ENCODE measurements around the gene CSF2.

CSF2 gene

DNA sequence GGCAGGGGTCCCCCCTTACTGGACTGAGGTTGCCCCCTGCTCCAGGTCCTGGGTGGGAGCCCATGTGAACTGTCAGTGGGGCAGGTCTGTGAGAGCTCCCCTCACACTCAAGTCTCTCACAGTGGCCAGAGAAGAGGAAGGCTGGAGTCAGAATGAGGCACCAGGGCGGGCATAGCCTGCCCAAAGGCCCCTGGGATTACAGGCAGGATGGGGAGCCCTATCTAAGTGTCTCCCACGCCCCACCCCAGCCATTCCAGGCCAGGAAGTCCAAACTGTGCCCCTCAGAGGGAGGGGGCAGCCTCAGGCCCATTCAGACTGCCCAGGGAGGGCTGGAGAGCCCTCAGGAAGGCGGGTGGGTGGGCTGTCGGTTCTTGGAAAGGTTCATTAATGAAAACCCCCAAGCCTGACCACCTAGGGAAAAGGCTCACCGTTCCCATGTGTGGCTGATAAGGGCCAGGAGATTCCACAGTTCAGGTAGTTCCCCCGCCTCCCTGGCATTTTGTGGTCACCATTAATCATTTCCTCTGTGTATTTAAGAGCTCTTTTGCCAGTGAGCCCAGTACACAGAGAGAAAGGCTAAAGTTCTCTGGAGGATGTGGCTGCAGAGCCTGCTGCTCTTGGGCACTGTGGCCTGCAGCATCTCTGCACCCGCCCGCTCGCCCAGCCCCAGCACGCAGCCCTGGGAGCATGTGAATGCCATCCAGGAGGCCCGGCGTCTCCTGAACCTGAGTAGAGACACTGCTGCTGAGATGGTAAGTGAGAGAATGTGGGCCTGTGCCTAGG lies at the start of gene CSF2:
Gene CSF2, plus strand, starts transcription at position 559 of the 783 bp plus-strand sequence. Its CDS starts 35 bp downstream, at position 594.
- DNase-seq = peak; percentile 85

DNA sequence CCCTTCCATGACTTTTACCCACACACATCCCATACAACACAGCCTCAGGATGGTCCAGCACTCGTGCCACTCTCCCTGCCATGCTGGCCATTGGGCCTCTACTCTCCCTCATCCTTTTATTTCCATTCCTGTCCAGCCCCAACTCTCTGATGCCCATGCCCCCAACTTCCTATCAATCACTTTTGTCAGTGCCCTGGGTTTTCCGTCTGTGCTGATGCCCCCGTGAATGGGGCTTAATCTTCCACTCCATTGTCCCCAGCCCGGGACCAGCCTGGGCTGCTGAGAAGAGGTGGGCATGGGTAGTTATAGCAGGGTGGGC lies 49.5 kb upstream of the CSF2 start:
- DNase-seq = no peak

DNA sequence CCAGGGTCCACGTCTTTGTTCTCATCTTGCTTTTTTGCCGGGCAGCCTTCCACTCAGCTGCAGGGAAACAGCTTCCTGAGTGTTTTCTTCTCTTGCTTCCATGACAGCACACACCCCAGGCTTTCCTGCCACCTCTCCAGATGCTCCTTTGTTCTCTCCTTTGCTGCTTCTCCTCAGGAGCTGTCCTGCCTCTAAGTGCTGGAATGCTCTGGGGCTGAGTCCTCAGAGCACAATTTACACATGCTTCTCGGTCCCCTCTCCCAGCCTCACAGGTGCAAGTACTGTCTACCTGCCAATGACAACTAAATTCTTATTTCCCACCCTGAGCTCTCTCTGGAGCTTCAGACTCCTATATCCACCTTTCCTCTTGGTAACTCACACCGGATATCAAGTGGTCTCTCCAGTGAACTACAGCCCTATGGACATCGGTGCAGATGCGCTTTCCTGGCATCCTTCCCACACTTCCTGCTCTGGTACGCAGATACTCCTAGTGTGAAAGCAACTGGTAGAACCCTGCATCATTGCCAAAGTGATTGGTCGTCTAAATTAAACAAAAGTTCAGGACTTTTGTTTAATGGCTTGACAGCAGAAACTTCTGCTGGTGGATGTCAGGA lies 48.7 kb upstream of the CSF2 start:
- no peak for DNase-seq

DNA sequence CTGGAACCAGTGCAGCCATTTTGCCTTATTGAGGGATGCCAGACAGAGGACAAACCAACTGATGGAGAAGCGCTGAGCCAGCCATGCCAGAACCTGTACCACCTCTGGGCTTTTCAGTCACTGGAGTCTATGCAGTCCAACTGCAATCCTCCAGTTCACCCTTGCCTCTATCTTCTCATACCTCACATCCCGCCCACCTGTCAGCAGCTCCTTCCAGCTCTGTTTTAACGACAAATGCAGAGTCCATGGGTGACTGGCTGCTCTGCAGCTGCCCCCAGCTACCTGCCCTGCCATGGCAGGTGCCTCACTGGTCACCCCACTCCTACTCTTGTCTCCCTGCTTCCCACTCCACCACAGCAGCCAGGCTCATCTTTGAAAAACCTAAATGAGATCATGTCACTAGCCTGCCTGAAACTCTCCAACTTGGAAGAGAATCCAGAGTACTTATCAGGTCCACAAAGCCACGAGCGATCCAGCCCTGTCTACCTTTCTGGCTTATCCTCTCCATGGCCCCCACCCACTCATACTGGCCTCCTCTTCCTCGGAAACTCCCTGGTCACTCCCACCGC lies 48.1 kb upstream of the CSF2 start:
- no peak for DNase-seq

DNA sequence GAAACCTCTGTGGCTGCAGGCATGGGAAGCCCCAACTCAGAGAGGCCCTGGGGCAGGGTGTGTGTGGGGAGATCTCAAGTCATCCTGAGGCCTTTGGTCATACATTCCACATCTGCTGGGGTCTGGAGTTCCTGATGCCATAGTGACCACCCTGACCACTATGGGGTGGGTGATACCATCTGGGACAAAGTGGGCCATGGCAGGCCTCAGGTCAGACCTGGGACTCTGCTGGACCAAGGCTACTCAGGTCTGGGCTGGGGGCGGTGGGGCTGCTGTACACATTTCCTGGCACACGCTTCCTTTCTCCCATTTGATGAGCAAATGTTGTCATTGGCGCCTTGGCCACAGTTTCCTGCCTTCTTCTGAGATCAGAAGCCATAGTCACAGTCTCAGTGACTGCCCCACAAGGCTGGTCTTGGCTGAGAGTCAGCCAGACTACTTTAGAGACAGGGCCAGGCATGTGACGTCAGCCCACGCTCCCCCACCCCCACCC lies 47.0 kb upstream of the CSF2 start:
- no peak for DNase-seq

DNA sequence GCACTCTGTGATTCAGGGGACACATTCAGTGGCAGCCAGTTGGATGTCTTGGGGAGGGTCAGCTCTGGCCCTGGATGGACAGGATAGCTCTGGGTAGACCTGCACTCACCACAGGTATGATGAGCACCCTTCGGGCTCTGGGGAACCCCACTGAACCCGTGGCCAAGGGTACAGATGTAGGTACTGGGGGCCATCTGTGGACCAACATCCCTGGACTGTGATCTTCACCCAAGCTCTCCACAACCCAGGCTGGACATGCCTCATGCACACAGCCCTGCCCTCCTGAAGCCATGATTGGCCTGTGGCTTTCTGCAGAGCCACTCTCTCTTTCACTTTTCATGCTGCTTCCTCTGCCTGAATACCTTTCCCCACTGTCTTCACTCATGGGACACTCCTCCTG lies 46.6 kb upstream of the CSF2 start:
- no peak for DNase-seq

- DNase-seq = no peak
These were observed 43.8 kb upstream of the CSF2 start for GRCh38 chr5:132029609-132030330.

GRCh38 chr5:132030610-132031009 lies 43.0 kb upstream of the CSF2 start:
- DNase-seq = no peak

DNA sequence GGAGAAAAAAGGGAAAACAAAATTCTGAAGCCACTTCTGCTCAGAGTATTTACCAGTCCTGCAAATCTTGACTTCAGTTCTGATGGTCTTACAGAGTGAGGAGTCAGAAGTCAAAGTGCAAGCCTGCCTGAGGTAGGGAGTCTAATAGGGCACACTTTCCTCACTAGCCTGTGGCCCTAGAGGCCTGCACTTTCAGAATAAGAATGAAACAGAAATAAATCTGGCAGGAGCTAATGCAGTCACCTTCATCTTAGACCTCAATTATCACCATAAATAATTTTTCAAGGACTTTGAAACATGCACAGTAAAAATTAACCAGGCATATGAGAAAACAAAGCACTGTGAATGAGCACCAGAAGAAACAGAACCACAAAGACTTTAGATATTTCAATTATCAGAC lies 41.4 kb upstream of the CSF2 start:
- no peak for DNase-seq

- DNase-seq = no peak
These were observed 40.5 kb upstream of the CSF2 start for GRCh38 chr5:132033122-132033521.

DNA sequence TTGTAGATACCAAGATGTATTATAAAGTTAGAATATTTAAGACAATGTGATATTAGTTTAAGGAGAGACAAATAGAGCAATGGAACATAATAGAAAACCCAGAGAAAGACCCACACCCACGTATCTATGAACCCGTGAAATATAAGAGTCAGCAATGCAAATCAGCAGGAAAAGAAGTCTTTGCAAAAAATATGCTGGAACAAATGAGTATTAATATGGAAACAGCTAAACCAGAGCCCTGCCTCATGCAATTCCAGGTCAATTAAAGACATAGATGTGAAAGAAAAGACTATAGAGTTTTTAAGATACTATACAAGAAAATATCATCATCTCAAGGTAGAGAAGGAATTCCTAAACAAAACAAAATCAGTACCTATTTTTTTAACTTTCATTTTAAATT lies 36.2 kb upstream of the CSF2 start:
- DNase-seq = no peak

DNA sequence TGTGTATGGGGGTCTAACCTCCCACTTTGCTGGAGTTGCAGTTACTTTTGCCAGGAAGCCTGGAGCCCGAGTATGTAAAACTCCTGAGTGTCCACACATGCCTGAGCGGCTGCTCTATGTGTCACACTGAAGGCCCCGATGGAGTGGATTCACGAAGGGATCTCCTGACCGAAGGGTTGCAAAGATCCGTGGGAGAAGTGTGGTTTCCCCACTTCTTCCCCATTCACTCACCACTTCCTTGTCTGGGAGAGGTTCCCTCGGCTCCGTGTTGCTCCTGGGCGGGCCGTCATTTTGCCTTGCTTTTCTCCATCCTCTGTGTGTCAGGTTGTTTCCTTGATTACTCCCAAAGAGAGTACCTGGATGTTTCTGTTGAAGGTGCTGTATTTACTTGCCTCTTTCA lies 29.4 kb upstream of the CSF2 start:
- DNase-seq = no peak

GRCh38 chr5:132046880-132047299 lies 26.7 kb upstream of the CSF2 start:
- no peak for DNase-seq

DNA sequence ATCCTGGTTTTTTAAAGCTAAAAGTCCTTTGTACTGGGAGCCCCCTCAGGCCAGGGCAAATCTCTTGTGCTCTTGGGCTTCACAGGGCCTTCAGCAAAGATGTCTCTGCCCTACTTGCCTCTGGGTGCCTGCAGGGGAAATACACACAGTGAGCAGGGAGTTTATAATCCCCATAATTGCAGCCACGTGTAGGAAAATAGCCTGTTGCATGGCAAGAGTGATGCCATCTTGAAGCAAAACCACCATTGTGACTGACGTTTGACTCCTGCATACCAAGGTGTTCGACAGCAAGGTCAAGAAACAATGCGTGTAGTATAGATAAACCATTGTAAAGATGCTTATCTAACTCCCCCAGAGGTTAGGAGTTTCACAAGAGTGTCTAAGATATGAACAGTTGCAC lies 24.5 kb upstream of the CSF2 start:
- DNase-seq = no peak

DNA sequence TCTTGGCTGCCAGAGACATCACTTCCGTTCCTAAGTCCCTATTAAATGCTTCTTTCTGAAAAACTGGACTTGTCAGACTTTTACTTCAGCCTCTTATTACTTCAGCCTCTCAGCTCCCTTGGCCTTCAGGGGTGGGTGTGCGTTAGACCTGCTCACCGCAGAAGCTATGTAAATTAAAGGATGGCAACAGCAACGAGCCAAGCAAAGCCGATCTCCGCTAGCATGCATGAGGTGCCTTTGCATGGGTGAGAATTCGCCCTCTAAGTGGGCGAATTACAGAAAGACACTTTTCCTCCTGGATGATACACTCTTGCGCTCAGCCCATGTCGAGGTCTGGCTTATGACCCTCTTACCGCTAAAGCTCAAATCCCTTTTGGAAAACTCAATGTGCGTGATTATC lies 24.0 kb upstream of the CSF2 start:
- DNase-seq = no peak

GRCh38 chr5:132050136-132050535 lies 23.5 kb upstream of the CSF2 start:
- no peak for DNase-seq

DNA sequence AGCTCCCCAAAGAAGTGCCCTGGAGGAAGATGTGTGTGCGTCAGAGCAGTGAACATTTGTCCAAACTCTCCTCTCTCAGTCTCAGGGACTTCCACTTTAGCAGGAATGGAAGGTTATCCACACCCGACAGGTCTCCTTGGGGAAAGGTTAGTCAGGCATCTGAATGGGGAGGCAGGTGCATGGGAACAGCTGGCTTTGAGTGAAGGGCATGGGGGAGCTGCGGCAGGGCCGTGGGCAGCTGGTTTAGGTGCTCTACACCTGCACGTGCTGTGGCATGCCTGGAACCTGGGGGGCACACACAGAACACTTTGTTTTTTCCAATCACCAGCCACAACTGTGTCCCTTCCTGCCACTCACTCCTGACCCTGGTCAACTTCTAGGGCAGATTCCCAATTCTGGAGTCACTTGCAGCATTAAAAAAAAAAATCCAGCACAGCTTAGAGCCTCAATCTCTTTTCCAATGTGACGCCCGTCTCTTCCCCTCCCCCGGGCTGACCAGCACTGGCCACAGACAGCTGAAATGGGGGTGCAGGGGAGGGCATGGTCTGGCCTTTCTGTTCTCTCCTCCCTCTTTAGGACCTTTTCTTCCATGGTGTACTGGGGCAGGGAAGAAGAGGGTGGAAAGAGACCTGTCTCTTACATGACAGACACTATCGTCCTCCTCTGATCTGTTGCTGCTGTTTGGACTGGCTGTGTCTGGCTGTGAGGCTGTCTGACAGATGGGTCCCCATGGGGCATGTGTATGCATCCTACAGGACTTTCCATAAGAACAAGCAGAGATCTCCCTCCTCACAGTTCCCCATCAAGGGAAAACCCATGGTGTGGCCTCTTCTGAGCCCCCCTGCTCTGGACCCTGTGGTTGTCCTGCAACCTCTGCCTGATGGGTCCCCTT lies 22.7 kb upstream of the CSF2 start:
- DNase-seq = no peak

DNA sequence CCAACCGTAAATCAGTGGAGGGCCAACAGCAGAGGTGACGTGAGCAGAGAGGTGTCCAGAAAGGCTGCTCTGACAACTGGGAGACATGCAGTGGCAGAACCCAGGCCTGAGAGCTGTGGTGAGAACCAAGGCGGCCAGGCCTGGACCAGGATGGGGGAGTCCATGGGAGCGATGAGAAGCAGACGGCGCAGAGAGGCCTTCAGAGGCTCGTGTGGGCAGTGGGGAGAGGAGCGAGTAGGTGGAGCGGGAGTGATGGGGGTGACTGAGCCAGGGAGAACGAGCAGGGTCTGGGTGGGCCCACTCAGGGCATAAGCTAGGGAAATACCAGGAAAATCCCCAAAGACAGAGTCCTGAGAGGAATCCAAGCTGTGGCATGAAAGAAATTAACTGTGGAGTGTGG lies 21.1 kb upstream of the CSF2 start:
- no peak for DNase-seq

GRCh38 chr5:132053483-132053882 lies 20.1 kb upstream of the CSF2 start:
- no peak for DNase-seq

DNA sequence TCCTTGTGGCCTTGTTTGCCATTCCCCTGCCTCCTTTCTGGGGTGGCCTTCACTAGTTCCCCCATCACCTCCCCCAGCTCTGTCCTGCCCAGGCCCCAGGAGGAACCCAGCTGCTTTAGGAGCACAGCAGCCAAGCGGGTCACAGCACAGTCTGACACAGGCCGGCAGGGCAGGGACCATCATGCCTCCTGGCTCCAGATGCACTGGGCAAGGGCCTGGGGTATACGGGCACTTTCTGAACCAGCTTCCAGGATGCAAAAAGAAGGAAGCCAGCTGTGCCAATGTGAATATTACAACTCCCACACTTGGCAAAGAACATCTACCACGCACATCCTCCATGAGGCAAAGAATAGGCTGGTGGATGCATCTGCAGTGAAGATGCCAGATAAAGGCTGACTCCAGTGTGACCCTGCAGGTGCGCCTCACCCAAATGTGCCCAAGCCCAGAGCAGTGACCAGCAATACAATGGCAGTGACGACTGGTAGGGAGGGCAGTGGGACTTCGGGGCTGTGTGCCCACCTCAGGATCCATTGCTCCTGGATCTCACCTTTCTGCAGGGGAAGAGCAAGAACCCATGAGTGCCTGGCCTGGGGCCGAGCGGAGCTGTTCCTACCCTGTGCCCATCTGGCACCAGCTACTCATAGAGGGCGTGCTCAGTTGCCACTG lies 19.4 kb upstream of the CSF2 start:
- DNase-seq = no peak

DNA sequence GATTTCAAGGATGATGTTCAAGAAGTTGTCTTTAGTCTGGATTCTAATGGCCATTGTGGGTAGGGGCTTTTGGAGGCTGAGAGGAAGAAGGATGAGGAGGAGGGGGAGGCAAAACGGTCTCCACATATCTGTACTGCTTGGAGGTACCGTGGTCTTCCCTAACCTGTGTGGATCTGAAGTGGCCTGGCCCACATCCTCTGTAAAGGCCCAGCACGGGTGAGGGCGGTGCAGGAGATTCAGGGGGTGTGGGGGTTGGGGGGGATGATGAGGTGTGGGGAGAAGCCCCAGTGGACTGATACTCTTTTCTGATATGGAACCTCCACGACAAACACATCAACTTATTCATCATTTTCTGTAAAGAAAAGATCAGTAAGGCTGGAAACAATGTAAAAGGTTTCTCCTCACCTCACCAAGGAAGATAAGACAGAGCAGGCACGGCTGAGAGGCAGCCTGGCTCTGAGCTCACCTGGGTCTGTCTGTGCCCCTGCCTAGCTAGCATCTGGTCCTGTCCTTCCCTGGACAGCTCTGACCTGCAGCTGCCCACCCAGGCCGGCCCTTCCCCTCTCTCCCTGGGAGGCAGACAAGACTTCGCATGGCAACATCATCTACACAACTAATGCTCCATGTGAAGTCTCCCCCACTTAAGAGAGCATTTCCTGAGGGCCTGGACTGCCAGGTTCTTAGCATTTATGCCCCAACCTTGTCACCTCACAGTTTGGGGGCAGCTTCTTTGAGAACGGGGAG lies 18.7 kb upstream of the CSF2 start:
- no peak for DNase-seq

All from NCI-H226 (cell line).